A549 (cell line): ENCODE data around the gene CDH6. TPM values are rescaled to one million over a fixed set of nuclear protein-coding genes. Genes with fewer than 3 reads are reported as not detected.

Experiments used
- ATAC-seq, 2 experiments: fragments of 200-7000 bp in 1 of 2; fragments of >200 bp in 1 of 2; cut with Nextera tagmentation in 1 of 2; cut with Tn5 transposase in 1 of 2; 3 replicates each; pipeline versions ENCODE4 v1.8.0 to v1.9.1; 2018 to 2020; ENCODE audit warnings: mild to moderate bottlenecking in 1 of 2, moderate library complexity in 1 of 2
- CTCF ChIA-PET: fragments of 300-600 bp; sonication (Branson Sonifier 250); formaldehyde crosslinking; extraction: SDS; loops from one replicate; lab custom pipeline; 2021; ENCODE audit warnings: antibody characterized with exemption, inconsistent platforms; lab: Yijun Ruan, JAX
- POLR2A ChIA-PET: fragments of 350-600 bp; formaldehyde crosslinking; extraction: SDS; loops from one replicate; lab custom pipeline; 2021; ENCODE audit warnings: antibody characterized with exemption, inconsistent platforms; lab: Yijun Ruan, JAX
- DNase-seq, 2 experiments: peaks; one replicate each; pipeline versions ENCODE4 v3.0.0 to v3.0.0-alpha.2; 2011 to 2016; ENCODE audit warnings: low read depth in 1 of 2, low spot score in 1 of 2
- FAIRE-seq: peaks from 2 replicates; lab custom pipeline; 2011; peaks lifted over from hg19 to GRCh38; lab: Jason Lieb, UNC
- H3K27ac ChIP-seq, 2 experiments: fragments of >200 bp; sonication (Bioruptor Twin); formaldehyde crosslinking; 3 replicates each; pipeline ENCODE4 v1.5.1; 2016 to 2017
- H3K4me1 ChIP-seq: fragments of >200 bp; sonication (Bioruptor Twin); formaldehyde crosslinking; 3 replicates; pipeline ENCODE4 v1.6.1; 2016
- H3K4me2 ChIP-seq: fragments of >200 bp; sonication (Bioruptor Twin); formaldehyde crosslinking; 3 replicates; pipeline ENCODE4 v1.6.1; 2016
- H3K4me3 ChIP-seq: fragments of >200 bp; sonication (Bioruptor Twin); formaldehyde crosslinking; 3 replicates; pipeline ENCODE4 v1.5.1; 2016
- H3K9me3 ChIP-seq: fragments of >200 bp; sonication (Bioruptor Twin); formaldehyde crosslinking; 3 replicates; pipeline ENCODE4 v1.6.1; 2016
- CBX2 ChIP-seq: fragments of 200-600 bp; sonication (generic); IDR thresholded peaks from 2 replicates; pipeline ENCODE4 v1.6.1; 2016; ENCODE audit warnings: low read depth, mild to moderate bottlenecking, borderline replicate concordance
- CHD4 ChIP-seq: fragments of 200-600 bp; sonication (generic); IDR thresholded peaks from 2 replicates; pipeline ENCODE4 v1.6.1; 2016; ENCODE audit warnings: antibody characterized with exemption, mild to moderate bottlenecking, borderline replicate concordance
- ESRRA ChIP-seq: fragments of 150-350 bp; IDR thresholded peaks from 2 replicates; pipeline ENCODE4 v1.6.1; 2014; ENCODE audit warnings: mild to moderate bottlenecking, low read length, borderline replicate concordance
- HDAC2 ChIP-seq: fragments of 200-600 bp; sonication (generic); IDR thresholded peaks from 2 replicates; pipeline ENCODE4 v1.6.1; 2016
- HEYL ChIP-seq: fragments of 250-450 bp; sonication (Bioruptor Pico); IDR thresholded peaks from 2 replicates; pipeline ENCODE4 v1.8.0; 2021; ENCODE audit warnings: mild to moderate bottlenecking, moderate library complexity
- HOXB13 ChIP-seq: fragments of 250-450 bp; sonication (Bioruptor Pico); IDR thresholded peaks from 2 replicates; pipeline ENCODE4 v1.5.0; 2020; ENCODE audit warnings: low read depth, mild to moderate bottlenecking, moderate library complexity
- HOXB5 ChIP-seq: fragments of 250-450 bp; sonication (Bioruptor Pico); IDR thresholded peaks from 2 replicates; pipeline ENCODE4 v1.5.0; 2020; ENCODE audit warnings: mild to moderate bottlenecking, moderate library complexity
- KDM1A ChIP-seq: fragments of 200-600 bp; sonication (generic); IDR thresholded peaks from 2 replicates; pipeline ENCODE4 v1.6.1; 2016; ENCODE audit warnings: low read depth, mild to moderate bottlenecking
- MYC ChIP-seq: IDR thresholded peaks from 2 replicates; pipeline ENCODE4 v1.6.1; 2012; ENCODE audit warnings: mild to moderate bottlenecking, inconsistent platforms, low read length, improper control_type of control experiment, borderline replicate concordance
- NR3C1 ChIP-seq: fragments of >200 bp; sonication (Bioruptor Twin); formaldehyde crosslinking; IDR thresholded peaks from 3 replicates; pipeline ENCODE4 v1.6.1; 2017
- POLR2A ChIP-seq: IDR thresholded peaks from 2 replicates; pipeline ENCODE4 v1.6.1; 2012; ENCODE audit warnings: mild to moderate bottlenecking, low read length
- POLR2AphosphoS2 ChIP-seq: conservative IDR thresholded peaks from 2 replicates; pipeline ENCODE4 v1.6.1; 2012; ENCODE audit warnings: low read length, improper control_type of control experiment, inconsistent platforms
- RAD21 ChIP-seq, 2 experiments: fragments of >200 bp in 1 of 2; sonication (Bioruptor Twin) in 1 of 2; formaldehyde crosslinking in 1 of 2; IDR thresholded peaks in 1 of 2; conservative IDR thresholded peaks in 1 of 2; 2 replicates in 1 of 2; 3 replicates in 1 of 2; pipeline ENCODE4 v1.6.1; 2012 to 2018; ENCODE audit warnings: inconsistent platforms in 1 of 2
- SMC3 ChIP-seq: fragments of >200 bp; sonication (Bioruptor Twin); formaldehyde crosslinking; IDR thresholded peaks from 3 replicates; pipeline ENCODE4 v1.6.1; 2018; ENCODE audit warnings: inconsistent platforms
- TP53 ChIP-seq: fragments of 250-450 bp; sonication (Bioruptor Pico); IDR thresholded peaks from 2 replicates; pipeline ENCODE4 v1.5.0; 2021; ENCODE audit warnings: mild to moderate bottlenecking, moderate library complexity
- ZFP36 ChIP-seq: fragments of 450-650 bp; IDR thresholded peaks from 2 replicates; pipeline ENCODE4 v1.6.1; 2014; ENCODE audit warnings: borderline replicate concordance; ENCODE audit not compliant: partially characterized antibody
- WGBS: methylation state at CpG from one replicate; pipeline ENCODE4 v1.1.6; 2017; ENCODE audit errors: missing lambda C conversion rate; 5-methylcytosine and 5-hydroxymethylcytosine counted together
- polyA plus RNA-seq, 4 experiments: library from polyadenylated mRNA; depleted of rRNA in 3 of 4; stranded (reverse); fragments of >200 nt; fragmentation: RNase III in 1 of 4; extraction: RNeasy Plus Mini Kit Qiagen cat#74134 plus additional on column Dnase treatment in 1 of 4; gene quantifications; 2 replicates in 3 of 4; 3 replicates in 1 of 4; pipeline ENCODE4 v1.2.3, GENCODE V29; 2011 to 2017
- TF ChIP-seq, protein P1 (sequence below): fragments of >200 bp; sonication (Bioruptor Twin); formaldehyde crosslinking; IDR thresholded peaks from 3 replicates; pipeline ENCODE4 v1.6.1; 2016
- TF ChIP-seq, protein P2 (sequence below): fragments of 450-650 bp; IDR thresholded peaks from 2 replicates; pipeline ENCODE4 v1.6.1; 2014; ENCODE audit warnings: antibody characterized with exemption
- TF ChIP-seq, protein P3 (sequence below): fragments of 150-350 bp; IDR thresholded peaks from 2 replicates; pipeline ENCODE4 v1.6.1; 2014; ENCODE audit warnings: low read depth, mild to moderate bottlenecking, low read length
- TF ChIP-seq, protein P4 (sequence below): fragments of >200 bp; sonication (Bioruptor Twin); formaldehyde crosslinking; IDR thresholded peaks from 2 replicates; pipeline ENCODE4 v1.6.1; 2016
- TF ChIP-seq, protein P5 (sequence below): fragments of >200 bp; sonication (Bioruptor Twin); formaldehyde crosslinking; IDR thresholded peaks from 3 replicates; pipeline ENCODE4 v1.5.1; 2016

CDH6 gene
- polyA plus RNA-seq, 2 of the 4 experiments (the other 2 are of a cell fraction) = 0.25 to 0.61 TPM

DNA sequence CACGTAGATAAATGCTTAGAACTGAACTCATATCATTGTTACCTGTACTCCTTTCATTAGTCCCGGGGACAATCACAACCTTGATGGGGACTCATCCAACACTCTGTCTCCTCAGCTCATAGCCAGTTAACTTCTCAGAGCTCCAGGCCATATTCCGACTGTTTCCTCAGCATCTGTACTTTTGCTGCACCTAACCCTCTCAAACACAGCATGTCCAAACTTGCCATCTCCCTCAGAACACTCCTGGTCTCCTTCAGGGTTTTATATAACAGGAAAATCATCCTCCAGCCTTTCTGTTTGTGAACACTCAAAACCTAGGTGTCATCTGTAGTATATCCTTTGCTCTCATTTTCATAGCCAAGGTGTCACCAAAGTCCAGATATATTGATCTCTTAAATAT is 150.5 kb downstream of the CDH6 start:
- Histone ChIP-seq H3K4me3 (no peak overlapping the region), H3K4me2 (no peak overlapping the region), H3K9me3 (no peaks in the 10 kb centered on the region), H3K27ac (no peak overlapping the region), H3K4me1 (no peaks in the 10 kb centered on the region)
- ChIA-PET CTCF (no interaction called here), POLR2A (no interaction called here)
- 17% methylated on average over 3 of the region's 3 CpGs for WGBS
- TF ChIP-seq POLR2A = no peak
- no peak for FAIRE-seq
- ATAC-seq = no peak
- DNase-seq = no peak

DNA sequence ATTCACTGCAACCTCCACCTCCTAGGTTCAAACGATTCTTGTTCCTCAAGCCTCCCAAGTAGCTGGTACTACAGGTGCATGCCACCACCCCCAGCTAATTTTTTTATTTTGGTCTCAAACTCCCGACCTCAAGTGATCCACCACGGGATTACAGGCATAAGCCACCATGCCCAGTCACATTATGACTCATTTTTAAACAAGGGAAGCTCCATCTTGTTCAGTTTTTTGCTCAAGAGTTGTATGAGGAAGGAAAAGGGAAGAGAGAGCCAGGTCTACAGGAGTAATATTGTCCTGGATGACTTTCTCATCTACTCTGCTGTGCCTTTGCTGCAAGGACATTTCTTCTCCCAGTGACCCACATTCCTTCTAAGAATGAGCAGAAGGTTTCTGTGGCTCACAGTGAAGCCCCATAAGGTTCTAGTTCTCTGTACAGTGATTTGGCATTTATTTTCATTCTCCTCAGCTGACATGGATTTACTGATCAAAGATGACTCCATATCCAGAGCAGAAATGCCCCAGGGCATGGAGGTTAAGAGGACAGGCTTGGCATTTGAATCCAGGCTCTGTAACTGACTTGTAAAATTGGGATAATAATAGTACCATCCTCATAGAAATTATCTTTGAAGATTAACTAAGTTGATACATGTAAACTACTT is 153.5 kb downstream of the CDH6 start:
- H3K27ac ChIP-seq = no peak overlapping the region
- ChIA-PET POLR2A (no interaction called here), CTCF (no interaction called here)
- no peaks in the 10 kb centered on the region for H3K4me1 ChIP-seq
- DNase-seq (no peak), FAIRE-seq (no peak), ATAC-seq (no peak)
- no peaks in the 10 kb centered on the region for H3K9me3 ChIP-seq
- 4% methylated on average over 3 of the region's 3 CpGs for WGBS
- H3K4me2 ChIP-seq = no peak overlapping the region
- H3K4me3 ChIP-seq = no peak overlapping the region
- TF ChIP-seq, protein P1, sequence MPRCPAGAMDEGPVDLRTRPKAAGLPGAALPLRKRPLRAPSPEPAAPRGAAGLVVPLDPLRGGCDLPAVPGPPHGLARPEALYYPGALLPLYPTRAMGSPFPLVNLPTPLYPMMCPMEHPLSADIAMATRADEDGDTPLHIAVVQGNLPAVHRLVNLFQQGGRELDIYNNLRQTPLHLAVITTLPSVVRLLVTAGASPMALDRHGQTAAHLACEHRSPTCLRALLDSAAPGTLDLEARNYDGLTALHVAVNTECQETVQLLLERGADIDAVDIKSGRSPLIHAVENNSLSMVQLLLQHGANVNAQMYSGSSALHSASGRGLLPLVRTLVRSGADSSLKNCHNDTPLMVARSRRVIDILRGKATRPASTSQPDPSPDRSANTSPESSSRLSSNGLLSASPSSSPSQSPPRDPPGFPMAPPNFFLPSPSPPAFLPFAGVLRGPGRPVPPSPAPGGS = no peak
- TF ChIP-seq SMC3 (no peak), RAD21 (conservative IDR thresholded peaks at IDR 0.05 in 1 of 2, IDR thresholded peaks at IDR 0.05 in 1 of 2) (no peak), ZFP36 (no peak), HOXB13 (no peak)
- TF ChIP-seq, protein P2, sequence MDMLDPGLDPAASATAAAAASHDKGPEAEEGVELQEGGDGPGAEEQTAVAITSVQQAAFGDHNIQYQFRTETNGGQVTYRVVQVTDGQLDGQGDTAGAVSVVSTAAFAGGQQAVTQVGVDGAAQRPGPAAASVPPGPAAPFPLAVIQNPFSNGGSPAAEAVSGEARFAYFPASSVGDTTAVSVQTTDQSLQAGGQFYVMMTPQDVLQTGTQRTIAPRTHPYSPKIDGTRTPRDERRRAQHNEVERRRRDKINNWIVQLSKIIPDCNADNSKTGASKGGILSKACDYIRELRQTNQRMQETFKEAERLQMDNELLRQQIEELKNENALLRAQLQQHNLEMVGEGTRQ = no peak

DNA sequence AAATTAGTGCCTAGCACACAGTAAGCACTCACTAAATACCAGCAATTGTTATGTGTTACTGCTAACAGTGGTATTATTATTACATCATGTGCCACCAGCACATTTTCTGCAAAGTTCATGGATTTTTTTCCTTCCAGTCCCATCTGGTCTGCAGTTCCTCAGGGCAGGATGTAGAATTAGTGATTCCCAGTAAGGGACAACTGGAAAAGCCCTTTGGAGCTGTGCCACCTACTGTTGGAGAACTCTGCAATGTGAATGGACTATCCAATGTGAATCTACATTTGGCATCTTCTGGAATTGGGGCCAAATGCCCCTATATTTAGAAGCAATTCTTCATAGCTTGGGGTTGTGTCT is 154.0 kb downstream of the CDH6 start:
- Histone ChIP-seq H3K9me3 (no peaks in the 10 kb centered on the region), H3K4me1 (no peaks in the 10 kb centered on the region), H3K4me2 (no peak overlapping the region), H3K27ac (no peak overlapping the region), H3K4me3 (no peak overlapping the region)
- no peak for ATAC-seq
- ChIA-PET CTCF (no interaction called here), POLR2A (no interaction called here)
- DNase-seq = no peak
- TF ChIP-seq, protein P3, sequence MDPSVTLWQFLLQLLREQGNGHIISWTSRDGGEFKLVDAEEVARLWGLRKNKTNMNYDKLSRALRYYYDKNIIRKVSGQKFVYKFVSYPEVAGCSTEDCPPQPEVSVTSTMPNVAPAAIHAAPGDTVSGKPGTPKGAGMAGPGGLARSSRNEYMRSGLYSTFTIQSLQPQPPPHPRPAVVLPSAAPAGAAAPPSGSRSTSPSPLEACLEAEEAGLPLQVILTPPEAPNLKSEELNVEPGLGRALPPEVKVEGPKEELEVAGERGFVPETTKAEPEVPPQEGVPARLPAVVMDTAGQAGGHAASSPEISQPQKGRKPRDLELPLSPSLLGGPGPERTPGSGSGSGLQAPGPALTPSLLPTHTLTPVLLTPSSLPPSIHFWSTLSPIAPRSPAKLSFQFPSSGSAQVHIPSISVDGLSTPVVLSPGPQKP = no peak
- TF ChIP-seq POLR2AphosphoS2 (no peak), NR3C1 (no peak), CBX2 (no peak), MYC (no peak), HDAC2 (no peak), CHD4 (no peak), KDM1A (no peak), HOXB5 (CRISPR knock-in tag) (no peak), TP53 (no peak), HEYL (CRISPR knock-in tag) (no peak), ESRRA (no peak)
- TF ChIP-seq, protein P4, sequence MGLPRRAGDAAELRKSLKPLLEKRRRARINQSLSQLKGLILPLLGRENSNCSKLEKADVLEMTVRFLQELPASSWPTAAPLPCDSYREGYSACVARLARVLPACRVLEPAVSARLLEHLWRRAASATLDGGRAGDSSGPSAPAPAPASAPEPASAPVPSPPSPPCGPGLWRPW = no peak
- TF ChIP-seq, protein P5, sequence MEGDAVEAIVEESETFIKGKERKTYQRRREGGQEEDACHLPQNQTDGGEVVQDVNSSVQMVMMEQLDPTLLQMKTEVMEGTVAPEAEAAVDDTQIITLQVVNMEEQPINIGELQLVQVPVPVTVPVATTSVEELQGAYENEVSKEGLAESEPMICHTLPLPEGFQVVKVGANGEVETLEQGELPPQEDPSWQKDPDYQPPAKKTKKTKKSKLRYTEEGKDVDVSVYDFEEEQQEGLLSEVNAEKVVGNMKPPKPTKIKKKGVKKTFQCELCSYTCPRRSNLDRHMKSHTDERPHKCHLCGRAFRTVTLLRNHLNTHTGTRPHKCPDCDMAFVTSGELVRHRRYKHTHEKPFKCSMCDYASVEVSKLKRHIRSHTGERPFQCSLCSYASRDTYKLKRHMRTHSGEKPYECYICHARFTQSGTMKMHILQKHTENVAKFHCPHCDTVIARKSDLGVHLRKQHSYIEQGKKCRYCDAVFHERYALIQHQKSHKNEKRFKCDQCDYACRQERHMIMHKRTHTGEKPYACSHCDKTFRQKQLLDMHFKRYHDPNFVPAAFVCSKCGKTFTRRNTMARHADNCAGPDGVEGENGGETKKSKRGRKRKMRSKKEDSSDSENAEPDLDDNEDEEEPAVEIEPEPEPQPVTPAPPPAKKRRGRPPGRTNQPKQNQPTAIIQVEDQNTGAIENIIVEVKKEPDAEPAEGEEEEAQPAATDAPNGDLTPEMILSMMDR = no peak
- TF ChIP-seq, protein P2 = no peak
- no peak for FAIRE-seq
